GM18520 (cell line): Measurements from ENCODE around the gene C17orf50.
A peak's percentile ranks its signal among the peaks of the same experiment; 100 is the strongest.
"Not testable (repeated sequence)": the region's sequence is repeated elsewhere in the genome, so short reads cannot be mapped to it uniquely, and the experiment has no call there.

Experiments
- ATAC-seq: cut with Tn5 transposase; IDR thresholded peaks from one replicate; pipeline ENCODE4 v1.9.1; 2021; ENCODE audit not compliant: unreplicated experiment

Gene C17orf50

DNA sequence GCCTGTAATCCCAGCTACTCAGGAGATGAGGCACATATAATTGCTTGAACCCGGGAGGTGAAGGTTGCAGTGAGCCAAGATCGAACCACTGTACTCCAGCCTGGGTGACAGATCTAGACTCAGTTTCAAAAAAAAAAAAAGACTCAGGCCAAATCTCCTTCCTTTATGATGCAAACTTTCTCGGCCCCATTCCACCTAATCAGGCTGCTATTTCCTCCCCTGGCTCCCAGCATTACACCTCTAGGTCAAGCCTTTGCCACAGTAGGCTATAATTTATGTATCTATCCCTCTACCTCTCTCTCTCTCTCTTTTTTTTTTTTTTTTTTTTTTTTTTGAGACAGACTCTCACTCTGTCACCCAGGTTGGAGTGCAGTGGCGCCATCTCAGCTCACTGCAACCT lies 9.1 kb upstream of the C17orf50 start:
- not testable (repeated sequence) for ATAC-seq

DNA sequence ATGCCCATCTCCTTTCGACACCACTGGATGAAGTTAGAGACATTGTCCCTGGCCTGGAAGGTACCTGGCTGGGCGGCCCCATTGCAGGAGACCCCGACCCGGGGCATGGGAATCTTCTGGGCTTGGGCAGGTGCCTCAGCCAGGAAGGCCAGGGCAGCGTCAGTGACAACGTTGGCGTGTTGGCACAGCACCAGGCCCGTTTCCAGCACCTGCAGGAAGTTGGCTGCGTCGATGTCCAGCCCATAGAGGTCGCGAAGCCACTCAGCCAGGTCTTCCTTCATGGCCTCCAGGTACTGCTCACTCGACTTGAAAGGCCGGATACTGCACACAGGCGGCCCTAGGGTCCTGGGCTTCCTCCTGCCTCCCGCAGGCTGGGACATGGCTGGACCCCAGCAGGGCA lies 8.2 kb upstream of the C17orf50 start:
- no peak for ATAC-seq

DNA sequence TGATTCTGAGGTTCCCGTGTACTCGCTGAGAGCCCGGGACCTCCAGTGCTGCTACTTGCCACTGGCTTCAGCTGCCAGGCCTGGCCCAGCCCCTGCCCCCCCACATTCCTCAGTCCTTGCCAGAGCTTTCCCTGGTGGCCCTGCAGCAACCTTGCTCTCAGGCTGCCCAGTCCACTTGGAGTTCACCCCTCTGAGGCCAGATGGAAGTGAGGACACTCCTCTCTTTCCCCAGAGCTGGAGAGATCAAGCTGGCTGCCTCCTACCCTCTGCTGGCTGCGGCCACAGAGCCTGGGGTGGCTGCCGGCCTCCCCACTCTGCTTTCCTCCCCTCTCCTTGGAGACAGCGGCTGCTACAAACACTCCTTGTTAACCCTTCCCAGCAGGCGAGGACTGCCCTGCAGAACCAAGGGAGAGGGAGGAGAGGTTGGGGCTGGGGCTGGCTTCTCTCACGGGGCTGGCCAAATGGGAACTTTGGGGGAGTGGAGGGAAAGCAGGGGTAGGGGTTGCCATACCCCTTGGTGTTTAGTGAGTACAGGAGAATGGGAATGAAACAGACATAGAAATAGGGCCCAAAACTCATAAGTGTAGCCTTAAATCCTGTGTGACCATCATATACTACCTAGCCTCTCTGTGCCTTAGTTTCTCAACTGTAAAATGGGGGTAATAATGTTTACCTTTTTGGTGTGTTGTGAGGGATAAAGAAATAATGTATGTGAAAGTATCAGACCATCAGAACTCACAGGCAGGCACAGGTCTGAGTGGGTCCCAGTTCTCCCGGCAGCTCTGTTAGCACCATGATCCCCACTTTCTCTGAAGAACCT lies 7.5 kb upstream of the C17orf50 start, which contains the start of gene GAS2L2:
GAS2L2 (minus strand) TSS at position 295 of the 820 bp plus-strand sequence. CDS start 389 bp downstream, outside the sequence.
- ATAC-seq = no peak

DNA sequence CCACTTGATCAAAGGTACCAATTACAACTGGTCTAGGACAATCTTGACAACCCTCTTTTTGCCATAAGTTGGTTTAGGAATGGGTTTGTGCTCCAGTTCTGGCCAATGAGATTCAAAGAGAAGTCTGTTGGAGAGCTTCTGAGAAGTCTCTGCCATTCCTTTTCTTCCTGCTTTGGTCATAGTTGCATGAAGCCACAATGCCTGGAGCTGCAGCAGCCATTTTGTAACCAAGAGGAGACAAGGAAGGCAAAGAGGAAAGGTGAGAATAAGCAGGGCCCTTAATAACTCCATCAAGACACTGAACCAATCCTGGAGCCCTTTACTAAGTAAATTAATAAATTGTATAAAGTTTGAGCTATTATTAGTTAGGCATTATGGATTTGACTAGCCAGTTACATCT lies 3.4 kb upstream of the C17orf50 start:
- ATAC-seq = no peak

DNA sequence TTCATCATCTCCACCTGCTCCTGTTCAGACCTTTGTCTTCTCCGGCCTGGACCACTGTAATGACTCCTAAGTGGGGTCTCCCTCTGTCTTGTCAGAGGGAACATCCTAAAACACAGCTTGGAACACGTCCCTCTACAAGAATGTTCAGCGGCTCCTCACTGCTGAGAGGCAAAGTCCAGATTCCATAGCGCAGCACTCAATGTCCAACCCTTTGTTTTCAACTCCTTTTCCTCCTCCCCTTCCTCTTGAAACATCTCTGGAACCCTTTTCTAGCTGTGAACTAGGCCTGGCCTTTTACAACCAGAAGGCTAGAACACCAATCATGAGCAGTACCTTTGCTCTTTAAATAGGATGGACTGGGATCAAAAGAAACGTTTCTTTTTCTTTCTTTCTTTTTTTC lies 914 bp downstream of the C17orf50 start:
- no peak for ATAC-seq

DNA sequence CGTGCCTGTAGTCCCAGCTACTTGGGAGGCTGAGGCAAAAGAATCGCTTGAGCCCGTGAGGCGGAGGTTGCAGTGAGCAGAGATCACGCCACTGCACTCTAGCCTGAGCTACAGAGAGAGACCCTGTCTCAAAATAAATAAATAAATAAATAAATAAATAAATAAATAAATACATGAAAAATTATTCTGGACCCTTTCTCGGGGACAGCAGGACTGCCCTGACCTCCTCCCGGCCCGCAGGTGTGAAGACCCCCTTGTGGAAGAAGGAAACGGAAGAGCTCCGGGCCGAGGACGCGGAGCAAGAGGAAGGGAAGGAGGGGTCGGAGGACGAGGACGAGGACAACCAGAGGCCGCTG lies 3.1 kb downstream of the C17orf50 start:
- no peak for ATAC-seq

DNA sequence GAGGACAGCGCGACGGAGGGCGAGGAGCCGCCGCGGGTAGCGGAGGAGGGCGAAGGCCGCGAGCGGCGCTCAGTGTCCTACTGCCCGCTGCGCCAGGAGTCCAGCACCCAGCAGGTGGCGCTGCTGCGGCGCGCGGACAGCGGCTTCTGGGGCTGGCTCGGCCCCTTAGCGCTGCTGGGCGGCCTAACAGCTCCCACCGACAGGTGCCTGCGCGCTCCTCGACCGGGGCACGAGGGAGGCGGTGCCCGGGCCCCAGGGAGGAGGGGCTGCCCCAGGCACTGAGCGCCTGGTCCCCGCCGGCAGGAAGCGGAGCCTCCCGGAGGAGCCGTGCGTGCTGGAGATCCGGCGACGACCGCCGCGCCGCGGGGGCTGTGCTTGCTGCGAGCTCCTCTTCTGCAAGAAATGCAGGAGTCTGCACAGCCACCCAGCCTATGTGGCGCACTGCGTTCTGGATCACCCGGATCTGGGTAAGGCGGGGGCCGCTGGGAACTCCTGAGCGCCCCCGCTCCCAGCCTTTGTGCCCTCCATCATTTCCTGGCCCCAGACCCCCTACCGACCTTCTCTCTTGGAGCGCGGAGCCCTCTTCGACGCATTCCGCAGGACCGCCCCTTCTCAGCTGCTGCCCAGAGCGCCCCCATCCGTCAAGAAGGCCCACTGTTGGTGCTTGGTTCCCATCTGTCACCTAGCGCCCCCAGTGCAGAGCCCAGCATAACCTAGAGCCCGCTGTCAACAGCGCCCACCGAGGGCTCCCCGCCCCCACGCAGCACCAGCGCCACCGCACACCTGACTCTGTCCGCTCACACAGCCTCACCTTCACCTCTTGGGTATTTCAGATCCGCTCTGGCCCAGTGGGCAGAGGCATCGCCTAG lies 3.7 kb downstream of the C17orf50 start:
- ATAC-seq = peak; percentile 75

DNA sequence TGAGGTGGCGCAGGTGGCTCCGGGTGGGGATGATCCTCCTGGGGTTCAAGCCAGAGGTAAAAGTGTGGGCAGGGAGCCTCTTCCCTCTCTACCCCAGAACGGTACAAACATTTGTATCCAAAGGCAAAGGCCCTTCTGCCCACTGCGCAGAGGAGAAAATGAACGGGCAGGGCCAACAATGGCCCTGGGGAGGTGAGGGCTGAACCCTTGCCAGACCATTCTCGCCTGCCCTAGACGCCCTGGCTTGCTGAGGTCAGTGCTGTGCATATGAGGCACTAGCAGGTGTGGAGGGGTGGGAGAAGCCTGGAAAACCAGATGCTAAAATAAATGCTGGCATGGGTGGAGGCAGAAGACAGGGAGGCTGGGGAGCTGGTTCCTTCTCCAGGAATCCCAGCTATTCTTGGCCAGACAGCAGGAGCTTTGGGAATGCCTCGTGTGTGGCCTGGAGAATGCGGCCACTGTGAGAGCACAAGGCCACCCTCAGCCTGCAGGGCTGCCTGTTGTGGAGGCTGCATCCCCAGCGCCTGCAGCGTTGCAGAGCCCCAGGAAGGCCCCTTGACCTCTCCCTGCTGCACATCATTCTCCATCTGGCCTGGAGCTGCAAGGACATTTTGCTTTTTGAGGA lies 4.5 kb downstream of the C17orf50 start:
- no peak for ATAC-seq

DNA sequence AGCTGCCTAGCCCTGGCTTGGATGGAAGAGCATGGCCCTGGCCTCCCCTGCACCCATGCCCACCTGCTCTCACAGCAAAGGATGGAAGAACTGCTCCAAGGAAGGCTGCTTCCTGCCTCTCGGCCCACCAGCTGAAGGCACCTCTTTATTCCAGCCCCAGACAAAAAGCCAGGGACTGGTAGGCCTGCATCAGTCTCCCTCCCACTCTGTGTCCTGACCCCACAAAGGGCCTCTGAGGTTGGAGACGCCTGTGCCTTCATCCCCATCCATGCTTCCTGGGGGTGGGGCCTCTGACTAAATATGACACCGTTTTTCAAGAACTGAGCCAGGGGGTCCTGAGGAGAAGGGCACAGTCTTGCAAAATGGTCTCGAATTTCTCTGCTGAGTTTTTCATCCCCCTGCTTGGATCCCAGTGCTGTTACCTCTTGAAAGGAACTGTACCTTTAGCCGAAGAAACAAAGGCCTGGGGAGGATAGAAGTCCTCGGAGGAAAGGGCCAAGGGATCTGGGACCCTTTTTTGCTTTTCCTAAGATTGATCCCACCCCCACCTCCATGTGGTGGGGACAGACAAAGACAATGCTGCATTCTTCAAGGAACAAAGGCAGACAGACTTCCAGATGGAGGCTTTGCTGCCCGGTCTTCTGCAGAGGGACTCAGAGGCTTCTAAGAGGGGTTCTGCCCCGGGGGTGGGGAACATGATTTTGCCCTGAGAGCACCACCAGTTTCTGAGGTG lies 5.2 kb downstream of the C17orf50 start:
- ATAC-seq = no peak

DNA sequence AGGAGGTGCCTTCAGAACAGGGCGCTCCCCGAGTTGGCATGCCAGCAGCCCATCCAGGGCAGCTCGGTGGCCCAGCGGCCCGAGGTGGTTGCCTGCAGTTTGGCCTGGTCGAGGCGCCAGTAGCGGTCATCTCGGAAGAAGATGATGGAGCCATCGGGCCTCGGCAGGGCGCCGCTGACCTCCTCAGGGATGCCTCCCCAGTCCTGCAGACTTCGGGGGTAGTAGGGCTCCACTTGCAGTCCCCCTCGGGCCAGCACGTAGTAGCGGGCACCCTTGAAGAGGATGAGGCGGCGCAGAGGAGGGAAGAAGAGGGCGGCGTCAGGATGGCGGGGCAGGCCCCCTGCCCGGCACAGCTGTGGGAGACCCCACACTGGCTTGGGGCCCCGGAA lies 5.8 kb downstream of the C17orf50 start:
- ATAC-seq = no peak

DNA sequence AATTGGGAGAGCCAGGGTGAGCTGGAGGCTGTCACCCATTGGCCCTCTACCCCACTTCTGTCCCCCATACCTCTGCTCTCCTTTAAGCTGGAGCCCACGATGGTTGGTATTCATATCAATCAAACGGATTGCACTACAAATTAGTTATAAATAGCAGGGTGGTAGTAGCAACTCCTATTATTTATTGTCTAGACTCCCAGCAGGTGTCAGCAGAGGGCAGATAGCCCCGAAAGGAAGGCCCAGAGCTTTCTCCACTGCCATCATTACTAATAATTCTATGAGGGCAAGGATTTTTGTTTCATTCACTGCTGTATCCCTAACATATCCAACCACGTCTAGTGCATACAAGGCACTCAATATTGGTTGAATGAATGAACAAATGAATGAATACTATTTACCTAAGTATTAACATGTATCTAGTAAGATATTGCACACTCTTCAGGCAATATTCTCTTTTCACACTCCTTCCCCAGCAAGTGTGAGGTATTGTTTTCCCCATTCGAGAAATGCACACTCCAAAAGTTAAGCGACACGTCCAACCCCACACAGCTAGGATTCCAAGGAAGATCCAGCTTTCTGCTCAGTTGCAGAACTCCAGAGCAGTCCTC lies 6.3 kb downstream of the C17orf50 start:
- no peak for ATAC-seq

DNA sequence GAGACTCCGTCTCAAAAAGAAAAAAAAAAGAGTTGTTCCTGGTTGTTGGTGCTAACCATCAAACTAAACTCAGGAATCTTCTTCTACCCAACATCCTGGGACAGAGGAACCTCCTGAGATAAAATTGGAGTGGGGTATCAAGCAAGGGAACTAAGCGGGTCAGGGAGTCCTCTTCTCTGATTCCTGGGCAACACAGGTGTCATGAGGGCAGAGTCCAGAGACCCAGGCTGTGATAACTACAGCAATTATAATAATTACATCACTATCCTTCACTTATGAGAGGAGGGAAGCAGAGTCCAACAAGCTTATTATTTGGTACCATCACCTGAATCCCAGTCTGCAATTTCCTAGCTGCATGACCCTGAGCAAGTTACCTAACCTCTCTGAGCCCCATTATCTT lies 8.1 kb downstream of the C17orf50 start:
- ATAC-seq = no peak

DNA sequence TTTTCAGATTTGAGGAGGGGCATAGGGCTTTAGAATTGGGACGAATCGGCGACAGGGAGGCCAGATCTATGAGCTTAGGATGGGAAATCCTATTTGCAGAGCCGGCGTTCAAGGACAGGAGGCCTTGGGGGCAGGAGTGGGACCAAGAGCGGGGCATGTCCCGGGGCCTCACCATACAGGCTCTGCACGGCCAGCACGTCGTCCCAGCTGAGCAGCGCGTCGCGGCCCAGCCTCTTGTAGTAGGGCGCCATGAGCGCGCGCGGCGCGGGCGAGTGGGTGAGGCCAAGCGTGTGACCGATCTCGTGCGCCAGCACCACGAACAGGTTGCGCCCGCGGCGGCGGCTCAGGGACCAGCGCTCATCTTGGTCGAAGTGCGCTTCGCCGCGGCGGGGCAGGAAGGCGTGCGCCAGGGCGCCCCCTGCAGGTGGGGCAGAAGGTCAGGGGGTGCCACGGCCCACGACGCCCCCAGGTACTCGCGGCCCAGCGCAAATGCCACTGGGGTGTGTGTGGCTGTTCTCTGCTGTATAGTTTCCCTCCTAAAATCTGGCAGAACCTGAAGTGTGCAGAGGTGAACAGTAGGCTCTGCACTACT lies 9.3 kb downstream of the C17orf50 start:
- no peak for ATAC-seq

DNA sequence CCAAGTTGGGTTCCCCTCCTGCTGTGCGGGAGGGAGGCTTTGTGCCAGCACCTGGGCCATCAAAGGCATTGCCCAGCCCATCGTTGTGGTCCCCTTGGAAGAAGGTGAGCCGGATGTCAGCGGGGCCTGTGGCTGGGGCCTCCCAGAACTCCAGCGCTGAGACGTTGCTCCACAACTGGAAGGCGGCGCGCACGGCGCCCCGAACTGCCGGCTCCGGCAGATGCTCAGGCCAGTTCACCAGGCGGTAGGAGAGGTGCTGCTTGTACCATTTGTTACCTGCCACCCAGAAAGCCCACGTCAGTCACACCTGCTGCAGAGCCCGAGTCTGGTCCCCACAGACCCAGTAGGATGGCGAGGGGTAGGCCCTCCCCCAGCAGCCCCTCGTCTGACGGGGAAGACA lies 12.4 kb downstream of the C17orf50 start:
- ATAC-seq = no peak

DNA sequence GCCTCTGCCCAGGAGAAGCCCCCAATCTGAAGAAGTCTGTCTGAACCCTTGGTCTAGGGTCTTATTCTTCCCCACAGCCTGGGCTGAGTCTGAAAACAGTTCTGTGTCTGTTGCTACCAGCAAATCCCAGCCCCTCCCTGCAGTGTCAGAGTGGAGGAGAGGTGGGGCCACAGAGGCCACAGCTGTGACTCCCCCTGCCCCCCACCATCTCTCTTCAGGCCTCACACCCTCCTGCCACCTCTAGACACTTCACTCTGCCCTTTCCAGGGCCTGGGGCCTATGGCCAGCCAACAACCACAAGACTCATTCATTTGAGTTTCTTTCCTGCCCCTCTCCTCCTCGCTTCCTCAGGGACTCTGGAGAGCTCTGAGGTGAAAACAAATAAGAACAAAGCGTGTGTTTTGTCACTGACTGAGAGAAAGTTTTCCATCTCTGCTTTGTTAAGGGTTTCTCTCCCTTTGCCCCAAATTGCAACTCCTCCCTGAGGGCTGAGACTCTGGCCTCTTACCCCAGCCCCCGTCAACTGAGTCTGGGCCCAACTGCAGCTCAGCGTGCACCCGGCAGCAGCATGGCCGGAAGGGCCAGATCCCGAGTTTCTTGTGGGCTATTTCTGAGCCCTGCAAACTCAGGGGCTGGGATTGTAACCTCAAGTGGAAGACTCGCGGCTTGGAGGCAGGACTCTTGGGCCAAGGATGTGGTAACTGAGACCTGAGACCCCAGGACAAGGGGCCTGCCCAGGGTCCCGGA lies 13.2 kb downstream of the C17orf50 start:
- no peak for ATAC-seq

DNA sequence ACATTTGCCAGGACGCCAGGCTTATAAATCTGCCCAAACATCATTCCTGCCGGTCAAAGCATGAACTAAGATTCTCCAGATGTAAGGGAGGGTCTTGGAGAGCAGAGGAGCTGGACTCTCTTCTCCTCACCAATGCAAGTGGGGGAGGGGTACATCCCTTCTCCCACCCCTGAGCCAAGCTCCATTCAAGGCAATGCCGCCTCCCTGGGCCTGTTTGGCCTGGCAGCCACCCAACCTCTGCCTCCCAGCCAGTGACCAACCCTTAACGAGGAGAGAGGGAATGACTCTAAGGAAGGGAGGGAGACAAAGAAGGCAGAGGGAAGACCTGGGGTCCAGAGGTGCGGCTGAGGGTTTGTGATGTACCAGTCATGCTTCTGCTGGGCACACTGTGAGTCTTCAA lies 13.8 kb downstream of the C17orf50 start:
- ATAC-seq = no peak

DNA sequence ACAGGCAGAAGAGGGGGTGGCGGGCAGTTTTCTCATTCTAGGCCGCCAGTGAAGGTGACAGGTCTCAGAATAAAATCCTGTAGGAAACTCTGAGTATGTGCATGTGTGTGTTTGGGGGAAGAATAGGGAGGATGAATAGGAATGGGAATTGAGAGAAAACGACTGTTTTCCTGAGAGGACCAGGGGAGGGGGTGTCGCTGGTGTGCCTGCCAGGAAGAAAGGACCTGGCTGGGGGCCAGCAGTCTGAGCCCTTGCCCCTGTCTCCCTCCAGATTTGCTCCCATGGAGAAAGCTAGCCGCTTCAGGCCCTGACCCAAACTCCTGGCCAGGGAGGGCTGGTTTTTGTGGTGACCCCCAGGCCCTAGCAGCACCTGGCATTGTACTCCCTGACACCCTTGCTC lies 14.4 kb downstream of the C17orf50 start:
- no peak for ATAC-seq

DNA sequence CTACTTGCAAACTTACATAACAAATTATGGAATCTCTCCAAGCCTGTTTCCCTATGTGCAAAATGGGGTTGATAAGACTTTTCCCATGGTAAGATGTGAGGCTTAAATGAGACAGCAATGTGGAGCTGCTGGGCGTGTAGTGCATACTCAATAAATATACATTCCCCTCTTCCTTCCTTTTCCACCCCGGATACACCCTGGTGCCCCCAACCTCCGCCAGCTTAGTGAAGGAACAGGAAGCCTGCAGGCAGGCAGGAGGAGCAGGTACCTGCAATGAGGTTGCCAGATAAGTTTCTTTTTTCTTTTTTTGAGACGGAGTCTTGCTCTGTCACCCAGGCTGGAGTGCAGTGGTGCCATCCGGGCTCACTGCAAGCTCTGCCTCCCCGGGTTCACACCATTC lies 14.9 kb downstream of the C17orf50 start:
- no peak for ATAC-seq

DNA sequence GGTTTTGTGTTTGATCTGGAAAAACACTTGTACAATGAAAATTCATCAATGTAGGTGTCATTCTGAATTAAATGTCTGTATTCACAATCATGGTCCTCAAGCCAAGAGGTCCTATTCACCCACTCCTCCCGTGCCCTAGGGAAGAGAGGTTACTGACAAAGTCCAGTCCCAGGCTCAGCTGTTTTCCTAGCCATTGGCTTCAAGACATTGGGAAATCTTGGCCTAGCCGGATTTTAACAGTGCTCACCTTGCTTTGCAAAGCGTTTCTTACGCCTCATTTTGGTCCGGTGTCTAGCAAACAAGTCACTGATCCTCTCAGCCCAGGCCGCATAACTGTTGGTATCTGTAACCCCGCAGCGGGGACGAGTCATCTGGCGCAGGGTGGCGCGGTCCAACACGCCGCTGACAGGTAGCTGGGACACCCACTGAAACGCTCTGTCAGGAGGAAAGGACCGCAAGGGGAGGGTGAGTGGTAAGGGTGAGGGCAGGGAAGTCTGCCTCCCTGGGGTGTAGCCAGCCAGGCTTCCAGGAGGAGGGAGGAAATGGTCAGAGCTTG lies 18.0 kb downstream of the C17orf50 start:
- ATAC-seq = no peak
